Measurements from ENCODE around the gene NAT16. TPM values are rescaled to one million over a fixed set of nuclear protein-coding genes. Genes with fewer than 3 reads are reported as not detected.
A peak's percentile ranks its signal among the peaks of the same experiment; 100 is the strongest.

Gene NAT16
- total and polyA plus RNA-seq, 9 of the 15 experiments (the other 6 are each of a cell fraction or from before 2014, with no cell fraction given): 0.04 TPM; not detected in 8

DNA sequence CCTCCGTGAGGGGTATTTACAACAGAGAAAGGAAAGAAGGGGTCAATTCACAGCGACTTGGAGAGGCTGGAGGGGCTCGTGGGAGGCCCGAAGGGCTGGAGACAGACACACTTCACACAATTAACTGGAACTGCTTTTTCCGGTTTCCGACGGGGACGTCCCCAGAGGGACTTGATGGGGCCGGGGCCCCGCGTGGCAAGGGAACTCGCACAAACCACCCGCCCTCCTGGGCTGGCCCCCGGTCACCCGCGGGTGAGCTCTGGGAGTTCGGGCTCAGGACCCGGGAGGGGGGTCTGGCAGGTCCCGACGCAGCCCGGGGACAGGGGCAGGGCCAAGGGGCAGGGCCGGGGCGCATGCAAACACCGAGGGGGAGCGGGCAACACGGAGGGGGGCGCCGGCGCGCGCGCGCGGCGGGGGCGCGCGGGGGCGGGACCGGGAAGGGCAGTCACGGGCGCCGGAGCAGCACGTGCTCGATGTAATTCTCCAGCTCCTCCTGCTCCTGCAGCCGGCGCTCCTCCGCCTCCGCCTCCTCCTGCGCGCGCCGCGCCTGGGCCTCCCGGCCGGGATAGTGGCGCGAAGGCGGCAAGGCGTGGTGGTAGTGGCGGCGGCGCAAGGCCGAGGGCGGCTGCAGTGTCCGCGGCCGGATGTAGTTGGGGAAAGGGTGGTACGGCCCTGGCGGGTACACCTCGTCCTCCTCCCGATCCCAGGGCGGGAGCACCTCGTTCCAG is 17.4 kb downstream of the NAT16 start (continued):
- TF ChIP-seq EGR1 (conservative IDR thresholded peaks at IDR 0.05) (peak; percentile 86), CCNT2 (IDR thresholded peaks at IDR 0.05; ENCODE audit: borderline replicate concordance, extremely low read depth, insufficient read length, low read depth, low read length) (peak; percentile 69), SETDB1 (IDR thresholded peaks at IDR 0.05; ENCODE audit: low read length) (no peak), MBD1 (CRISPR knock-in tag; IDR thresholded peaks at IDR 0.05) (no peak), MEF2D (tag; conservative IDR thresholded peaks at IDR 0.05; ENCODE audit: low read depth) (no peak), ZNF3 (CRISPR knock-in tag; IDR thresholded peaks at IDR 0.05) (no peak), CSDE1 (IDR thresholded peaks at IDR 0.05) (no peak), HMGN3 (IDR thresholded peaks at IDR 0.05; ENCODE audit: borderline replicate concordance, extremely low read depth, insufficient read length, low read depth, low read length) (no peak), SAP30 (IDR thresholded peaks at IDR 0.05; ENCODE audit: borderline replicate concordance, insufficient read depth, low read depth, low read length, poor library complexity, severe bottlenecking) (no peak), ZNF133 (CRISPR knock-in tag; IDR thresholded peaks at IDR 0.05) (no peak), ARHGAP35 (IDR thresholded peaks at IDR 0.05; ENCODE audit: partially characterized antibody) (no peak), HNRNPH1 (optimal IDR thresholded peaks at IDR 0.05; ENCODE audit: low read depth, low read length) (no peak), ASH1L (IDR thresholded peaks at IDR 0.05; ENCODE audit: borderline replicate concordance, low read depth, partially characterized antibody) (no peak), ZNF778 (CRISPR knock-in tag; IDR thresholded peaks at IDR 0.05) (no peak), THAP12 (CRISPR knock-in tag; IDR thresholded peaks at IDR 0.05) (peak; percentile 33; the same call in 1 of the 2 replicates)
- TF ChIP-seq, protein P1, sequence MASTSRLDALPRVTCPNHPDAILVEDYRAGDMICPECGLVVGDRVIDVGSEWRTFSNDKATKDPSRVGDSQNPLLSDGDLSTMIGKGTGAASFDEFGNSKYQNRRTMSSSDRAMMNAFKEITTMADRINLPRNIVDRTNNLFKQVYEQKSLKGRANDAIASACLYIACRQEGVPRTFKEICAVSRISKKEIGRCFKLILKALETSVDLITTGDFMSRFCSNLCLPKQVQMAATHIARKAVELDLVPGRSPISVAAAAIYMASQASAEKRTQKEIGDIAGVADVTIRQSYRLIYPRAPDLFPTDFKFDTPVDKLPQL (IDR thresholded peaks at IDR 0.05; ENCODE audit: extremely low read depth, insufficient read length): no peak
- TF ChIP-seq, protein P2, sequence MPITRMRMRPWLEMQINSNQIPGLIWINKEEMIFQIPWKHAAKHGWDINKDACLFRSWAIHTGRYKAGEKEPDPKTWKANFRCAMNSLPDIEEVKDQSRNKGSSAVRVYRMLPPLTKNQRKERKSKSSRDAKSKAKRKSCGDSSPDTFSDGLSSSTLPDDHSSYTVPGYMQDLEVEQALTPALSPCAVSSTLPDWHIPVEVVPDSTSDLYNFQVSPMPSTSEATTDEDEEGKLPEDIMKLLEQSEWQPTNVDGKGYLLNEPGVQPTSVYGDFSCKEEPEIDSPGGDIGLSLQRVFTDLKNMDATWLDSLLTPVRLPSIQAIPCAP (CRISPR knock-in tag; IDR thresholded peaks at IDR 0.05; ENCODE audit: borderline replicate concordance): no peak
